ENCODE results near the gene SCP2. TPM values are rescaled to one million over a fixed set of nuclear protein-coding genes. Genes with fewer than 3 reads are reported as not detected.
A peak's percentile ranks its signal among the peaks of the same experiment; 100 is the strongest.
"Not testable (repeated sequence)": the region's sequence is repeated elsewhere in the genome, so short reads cannot be mapped to it uniquely, and the experiment has no call there.

Gene SCP2
- polyA plus RNA-seq, 10 donors: 70.1 to 96.3 (median 85.2) TPM

GRCh38 chr1:52955129-52955970, 28.3 kb downstream of the SCP2 start:
- DNase-seq: peak; percentile 36 to 88 (median 65)

- DNase-seq: no peak
These were observed 36.0 kb downstream of the SCP2 start for GRCh38 chr1:52963101-52963500.

- no peak for DNase-seq
These were observed 40.6 kb downstream of the SCP2 start for GRCh38 chr1:52967666-52968065.

GRCh38 chr1:52969234-52969633, 42.2 kb downstream of the SCP2 start:
- DNase-seq: not testable (repeated sequence)

GRCh38 chr1:52970149-52970548, 43.1 kb downstream of the SCP2 start:
- peak in 1 of 3 donors; percentile 4 for DNase-seq

- DNase-seq: no peak
These were observed 46.8 kb downstream of the SCP2 start for GRCh38 chr1:52973841-52974240.

- DNase-seq: no peak
These were observed 49.3 kb downstream of the SCP2 start for GRCh38 chr1:52976183-52977035.

GRCh38 chr1:52978045-52978444, 51.0 kb downstream of the SCP2 start:
- no peak for DNase-seq

GRCh38 chr1:52992733-52993132, 65.7 kb downstream of the SCP2 start:
- DNase-seq: not testable (repeated sequence)

GRCh38 chr1:52994656-52995055, 67.6 kb downstream of the SCP2 start:
- DNase-seq: no peak

GRCh38 chr1:52996653-52997052, 69.6 kb downstream of the SCP2 start:
- DNase-seq: no peak

GRCh38 chr1:53001128-53001527, 74.1 kb downstream of the SCP2 start:
- DNase-seq: no peak

GRCh38 chr1:53006612-53007011, 79.5 kb downstream of the SCP2 start:
- not testable (repeated sequence) for DNase-seq

GRCh38 chr1:53010247-53010646, 83.2 kb downstream of the SCP2 start:
- not testable (repeated sequence) for DNase-seq

- DNase-seq: no peak
These were observed 84.1 kb downstream of the SCP2 start for GRCh38 chr1:53011175-53011574.

GRCh38 chr1:53014791-53015507, 87.9 kb downstream of the SCP2 start:
- peak; percentile 85 to 94 (median 86) for DNase-seq

- no peak for DNase-seq
These were observed 88.4 kb downstream of the SCP2 start for GRCh38 chr1:53015508-53015860.

GRCh38 chr1:53016705-53017104, 89.6 kb downstream of the SCP2 start:
- DNase-seq: no peak

- no peak for DNase-seq
These were observed 93.5 kb downstream of the SCP2 start for GRCh38 chr1:53020588-53020987.

GRCh38 chr1:53022179-53022578, 95.1 kb downstream of the SCP2 start:
- no peak for DNase-seq

GRCh38 chr1:53023546-53023945, 96.5 kb downstream of the SCP2 start:
- no peak for DNase-seq

- no peak for DNase-seq
These were observed 97.0 kb downstream of the SCP2 start for GRCh38 chr1:53024117-53024516.
